ENCODE results near the gene MED13.

Gene MED13

DNA sequence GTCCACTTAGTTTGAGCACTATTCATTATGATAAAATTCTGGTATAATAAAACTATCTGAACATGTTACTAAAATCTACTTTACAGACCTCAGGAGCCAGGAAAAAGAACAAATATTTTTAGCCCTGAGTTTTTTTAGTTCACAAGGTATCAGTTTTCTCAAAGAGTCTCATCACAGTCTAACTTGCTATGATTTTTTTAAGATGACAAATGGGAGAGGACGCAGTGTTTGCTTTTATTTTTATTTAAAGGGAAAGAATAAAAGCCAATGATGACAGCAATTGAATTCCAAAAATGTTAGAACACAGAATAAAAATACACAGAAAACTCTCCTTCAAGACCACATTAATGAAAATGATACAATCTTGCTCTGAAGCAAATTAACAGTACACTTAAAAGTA lies 7.4 kb downstream of the MED13 start:
- no peak for TF ChIP-seq RAD21 (IDR thresholded peaks at IDR 0.05; ENCODE audit: low read depth)

DNA sequence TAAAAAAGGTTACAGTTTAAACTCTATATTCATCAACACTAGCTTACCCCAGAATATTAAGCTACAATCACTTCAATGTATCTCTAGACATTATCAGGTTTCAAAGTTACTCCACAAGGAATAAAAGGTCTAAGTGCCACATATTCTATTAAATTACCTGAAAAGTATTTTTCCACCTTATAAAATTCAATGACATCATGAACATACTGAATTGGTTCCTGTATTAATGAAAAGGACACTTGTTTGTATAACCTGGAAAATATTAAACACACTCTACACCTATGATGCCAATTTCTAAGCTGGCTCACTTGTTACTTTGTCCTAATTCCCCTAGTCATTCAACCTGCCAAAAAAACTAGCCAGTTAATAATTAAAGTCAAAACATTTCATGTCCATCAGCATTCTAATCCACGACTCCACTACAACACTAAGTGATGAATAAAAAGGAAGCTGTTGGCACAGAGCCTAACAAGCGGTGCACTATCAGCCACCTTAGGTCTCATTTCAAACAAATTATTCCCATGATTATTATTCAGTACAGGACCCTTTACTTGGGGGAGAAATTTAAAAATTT lies 12.2 kb downstream of the MED13 start:
- TF ChIP-seq, protein P1, sequence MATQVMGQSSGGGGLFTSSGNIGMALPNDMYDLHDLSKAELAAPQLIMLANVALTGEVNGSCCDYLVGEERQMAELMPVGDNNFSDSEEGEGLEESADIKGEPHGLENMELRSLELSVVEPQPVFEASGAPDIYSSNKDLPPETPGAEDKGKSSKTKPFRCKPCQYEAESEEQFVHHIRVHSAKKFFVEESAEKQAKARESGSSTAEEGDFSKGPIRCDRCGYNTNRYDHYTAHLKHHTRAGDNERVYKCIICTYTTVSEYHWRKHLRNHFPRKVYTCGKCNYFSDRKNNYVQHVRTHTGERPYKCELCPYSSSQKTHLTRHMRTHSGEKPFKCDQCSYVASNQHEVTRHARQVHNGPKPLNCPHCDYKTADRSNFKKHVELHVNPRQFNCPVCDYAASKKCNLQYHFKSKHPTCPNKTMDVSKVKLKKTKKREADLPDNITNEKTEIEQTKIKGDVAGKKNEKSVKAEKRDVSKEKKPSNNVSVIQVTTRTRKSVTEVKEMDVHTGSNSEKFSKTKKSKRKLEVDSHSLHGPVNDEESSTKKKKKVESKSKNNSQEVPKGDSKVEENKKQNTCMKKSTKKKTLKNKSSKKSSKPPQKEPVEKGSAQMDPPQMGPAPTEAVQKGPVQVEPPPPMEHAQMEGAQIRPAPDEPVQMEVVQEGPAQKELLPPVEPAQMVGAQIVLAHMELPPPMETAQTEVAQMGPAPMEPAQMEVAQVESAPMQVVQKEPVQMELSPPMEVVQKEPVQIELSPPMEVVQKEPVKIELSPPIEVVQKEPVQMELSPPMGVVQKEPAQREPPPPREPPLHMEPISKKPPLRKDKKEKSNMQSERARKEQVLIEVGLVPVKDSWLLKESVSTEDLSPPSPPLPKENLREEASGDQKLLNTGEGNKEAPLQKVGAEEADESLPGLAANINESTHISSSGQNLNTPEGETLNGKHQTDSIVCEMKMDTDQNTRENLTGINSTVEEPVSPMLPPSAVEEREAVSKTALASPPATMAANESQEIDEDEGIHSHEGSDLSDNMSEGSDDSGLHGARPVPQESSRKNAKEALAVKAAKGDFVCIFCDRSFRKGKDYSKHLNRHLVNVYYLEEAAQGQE (IDR thresholded peaks at IDR 0.05; ENCODE audit: low read depth) = no peak
- TF ChIP-seq EP300 (IDR thresholded peaks at IDR 0.05; ENCODE audit: borderline replicate concordance) (no peak), CREB1 (IDR thresholded peaks at IDR 0.05; ENCODE audit: low read depth) (no peak), NFIC (IDR thresholded peaks at IDR 0.05) (no peak), ZBTB7A (IDR thresholded peaks at IDR 0.05; ENCODE audit: low read depth) (no peak), FOXM1 (IDR thresholded peaks at IDR 0.05; ENCODE audit: borderline replicate concordance, low read depth) (no peak), TEAD4 (IDR thresholded peaks at IDR 0.05) (no peak), TCF12 (IDR thresholded peaks at IDR 0.05; ENCODE audit: low read depth) (no peak), CEBPB (IDR thresholded peaks at IDR 0.05) (no peak), TAF1 (IDR thresholded peaks at IDR 0.05; ENCODE audit: low read depth) (no peak), EGR1 (IDR thresholded peaks at IDR 0.05) (no peak), RAD21 (IDR thresholded peaks at IDR 0.05; ENCODE audit: low read depth) (no peak), YY1 (IDR thresholded peaks at IDR 0.05; ENCODE audit: low read depth) (no peak)
- TF ChIP-seq, protein P2, sequence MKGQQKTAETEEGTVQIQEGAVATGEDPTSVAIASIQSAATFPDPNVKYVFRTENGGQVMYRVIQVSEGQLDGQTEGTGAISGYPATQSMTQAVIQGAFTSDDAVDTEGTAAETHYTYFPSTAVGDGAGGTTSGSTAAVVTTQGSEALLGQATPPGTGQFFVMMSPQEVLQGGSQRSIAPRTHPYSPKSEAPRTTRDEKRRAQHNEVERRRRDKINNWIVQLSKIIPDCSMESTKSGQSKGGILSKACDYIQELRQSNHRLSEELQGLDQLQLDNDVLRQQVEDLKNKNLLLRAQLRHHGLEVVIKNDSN (IDR thresholded peaks at IDR 0.05) = no peak
- TF ChIP-seq, protein P3, sequence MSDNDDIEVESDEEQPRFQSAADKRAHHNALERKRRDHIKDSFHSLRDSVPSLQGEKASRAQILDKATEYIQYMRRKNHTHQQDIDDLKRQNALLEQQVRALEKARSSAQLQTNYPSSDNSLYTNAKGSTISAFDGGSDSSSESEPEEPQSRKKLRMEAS (IDR thresholded peaks at IDR 0.05) = no peak

DNA sequence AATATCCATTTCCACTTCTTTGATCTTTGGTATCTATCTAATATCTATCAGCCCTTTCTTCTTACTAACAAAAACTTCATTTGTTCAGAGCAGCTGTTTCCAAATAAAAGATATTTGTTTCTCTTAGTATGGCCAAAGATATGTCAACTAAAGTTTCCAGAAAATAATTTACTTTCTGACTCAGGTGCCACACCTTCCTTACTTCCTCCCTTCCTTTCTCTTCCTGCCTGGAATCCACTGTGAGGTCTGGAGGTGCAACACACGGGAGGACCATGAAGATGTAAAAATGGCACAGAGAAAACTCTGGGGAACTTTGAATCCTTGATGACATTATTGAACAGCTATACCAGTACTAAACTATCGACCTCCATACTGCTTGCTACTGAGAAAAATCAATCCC lies 14.0 kb downstream of the MED13 start:
- TF ChIP-seq, protein P3 (IDR thresholded peaks at IDR 0.05) = no peak
- TF ChIP-seq YY1 (IDR thresholded peaks at IDR 0.05; ENCODE audit: low read depth) (no peak), RAD21 (IDR thresholded peaks at IDR 0.05; ENCODE audit: low read depth) (no peak), TAF1 (IDR thresholded peaks at IDR 0.05; ENCODE audit: low read depth) (no peak), CEBPB (IDR thresholded peaks at IDR 0.05) (no peak), EGR1 (IDR thresholded peaks at IDR 0.05) (no peak), TEAD4 (IDR thresholded peaks at IDR 0.05) (no peak), CREB1 (IDR thresholded peaks at IDR 0.05; ENCODE audit: low read depth) (no peak), NFIC (IDR thresholded peaks at IDR 0.05) (no peak), TCF12 (IDR thresholded peaks at IDR 0.05; ENCODE audit: low read depth) (no peak)
- TF ChIP-seq, protein P1 (IDR thresholded peaks at IDR 0.05; ENCODE audit: low read depth) = no peak

DNA sequence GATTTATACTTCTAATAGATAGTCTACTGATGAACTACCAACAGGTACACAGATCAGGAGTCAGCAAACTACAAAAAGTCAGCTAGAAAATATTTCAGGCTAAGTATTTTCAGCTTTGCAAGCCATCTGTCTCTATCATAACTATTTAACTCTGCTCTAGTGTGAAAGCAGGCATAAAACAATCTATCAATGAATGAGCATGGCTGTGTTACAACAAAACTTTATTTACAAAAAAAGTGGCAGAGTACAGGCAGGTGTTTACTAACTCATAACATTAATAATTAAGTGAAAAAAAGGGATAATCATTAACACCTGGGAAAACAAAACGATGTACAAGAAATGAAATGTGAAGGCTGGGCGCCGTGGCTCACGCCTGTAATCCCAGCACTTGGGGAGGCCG lies 15.8 kb downstream of the MED13 start:
- TF ChIP-seq, protein P2 (IDR thresholded peaks at IDR 0.05) = no peak
- TF ChIP-seq FOXM1 (IDR thresholded peaks at IDR 0.05; ENCODE audit: borderline replicate concordance, low read depth) = no peak
- TF ChIP-seq CEBPB (IDR thresholded peaks at IDR 0.05) = no peak
- TF ChIP-seq EGR1 (IDR thresholded peaks at IDR 0.05) = no peak
- no peak for TF ChIP-seq ZBTB7A (IDR thresholded peaks at IDR 0.05; ENCODE audit: low read depth)
- no peak for TF ChIP-seq CREB1 (IDR thresholded peaks at IDR 0.05; ENCODE audit: low read depth)
- no peak for TF ChIP-seq TAF1 (IDR thresholded peaks at IDR 0.05; ENCODE audit: low read depth)
- no peak for TF ChIP-seq TEAD4 (IDR thresholded peaks at IDR 0.05)
- no peak for TF ChIP-seq RAD21 (IDR thresholded peaks at IDR 0.05; ENCODE audit: low read depth)
- TF ChIP-seq, protein P3 (IDR thresholded peaks at IDR 0.05) = no peak
- TF ChIP-seq, protein P1 (IDR thresholded peaks at IDR 0.05; ENCODE audit: low read depth) = no peak
- TF ChIP-seq EP300 (IDR thresholded peaks at IDR 0.05; ENCODE audit: borderline replicate concordance) = no peak
- no peak for TF ChIP-seq TCF12 (IDR thresholded peaks at IDR 0.05; ENCODE audit: low read depth)
- no peak for TF ChIP-seq NFIC (IDR thresholded peaks at IDR 0.05)
- TF ChIP-seq YY1 (IDR thresholded peaks at IDR 0.05; ENCODE audit: low read depth) = no peak

Data from Ishikawa (cell line).